PFSK-1 (cell line): ENCODE measurements around the gene SMAD3.

Experiments
- FOXP2 ChIP-seq: optimal IDR thresholded peaks from 2 replicates; pipeline ENCODE3; 2011; ENCODE audit warnings: borderline replicate concordance, control low read depth, inconsistent platforms; ENCODE audit not compliant: insufficient read depth; ENCODE audit errors: extremely low read length, extremely low read depth
- POLR2AphosphoS5 ChIP-seq: IDR thresholded peaks from 2 replicates; pipeline ENCODE4 v1.6.1; 2012; ENCODE audit warnings: low read depth, mild to moderate bottlenecking, control low read depth, low read length, moderate library complexity
- REST ChIP-seq, 2 experiments: IDR thresholded peaks; 2 replicates each; pipeline versions ENCODE4 v1.6.1 to v1.8.0; 2011 to 2012; ENCODE audit warnings: low read depth in 2 of 2, low read length in 2 of 2, control low read depth in 1 of 2, inconsistent platforms in 1 of 2, mild to moderate bottlenecking in 1 of 2, moderate library complexity in 1 of 2; ENCODE audit not compliant: insufficient read depth in 1 of 2
- SIN3A ChIP-seq: IDR thresholded peaks from 2 replicates; pipeline ENCODE4 v1.6.1; 2012; ENCODE audit warnings: mild to moderate bottlenecking, low read length, moderate library complexity, borderline replicate concordance; ENCODE audit not compliant: insufficient read depth
- TAF1 ChIP-seq: IDR thresholded peaks from 2 replicates; pipeline ENCODE4 v1.6.1; 2012; ENCODE audit warnings: low read length, control low read depth, borderline replicate concordance; ENCODE audit not compliant: insufficient read depth

The SMAD3 gene

GRCh38 chr15:67039384-67040075 lies 25.9 kb upstream of the SMAD3 start:
- no peak for TF ChIP-seq SIN3A
- no peak for TF ChIP-seq REST (IDR thresholded peaks at IDR 0.05; ENCODE audit: insufficient read depth in 1 of 2, low read depth in 2 of 2, low read length in 2 of 2)
- no peak for TF ChIP-seq FOXP2

- no peak for TF ChIP-seq SIN3A
- no peak for TF ChIP-seq TAF1
- TF ChIP-seq FOXP2, result no peak
- no peak for TF ChIP-seq POLR2AphosphoS5
- TF ChIP-seq REST (IDR thresholded peaks at IDR 0.05; ENCODE audit: insufficient read depth in 1 of 2, low read depth in 2 of 2, low read length in 2 of 2), result no peak
These were observed 25.1 kb upstream of the SMAD3 start for GRCh38 chr15:67040277-67040676.

- TF ChIP-seq SIN3A (no peak), POLR2AphosphoS5 (no peak), TAF1 (no peak), REST (IDR thresholded peaks at IDR 0.05; ENCODE audit: insufficient read depth in 1 of 2, low read depth in 2 of 2, low read length in 2 of 2) (no peak), FOXP2 (no peak)
These were observed 22.8 kb upstream of the SMAD3 start for GRCh38 chr15:67042551-67043142.

GRCh38 chr15:67043939-67044771 lies 21.2 kb upstream of the SMAD3 start:
- TF ChIP-seq POLR2AphosphoS5 (no peak), REST (IDR thresholded peaks at IDR 0.05; ENCODE audit: insufficient read depth in 1 of 2, low read depth in 2 of 2, low read length in 2 of 2) (no peak), SIN3A (no peak), TAF1 (no peak), FOXP2 (no peak)
